Prostate gland (tissue), 2 donors: ENCODE measurements around the gene ZCCHC24. TPM values are rescaled to one million over a fixed set of nuclear protein-coding genes. Genes with fewer than 3 reads are reported as not detected.

Source experiments
- DNase-seq: peaks from one replicate; pipeline ENCODE4 v3.0.0-alpha.2; 2019; ENCODE audit warnings: low spot score
- H3K27ac ChIP-seq, 2 donors: fragments of 200-600 bp; sonication (generic); 2 replicates each; pipeline ENCODE4 v1.5.1; 2017 to 2019
- H3K27me3 ChIP-seq: fragments of 200-600 bp; sonication (generic); replicated peaks from 2 replicates; pipeline ENCODE4 v1.5.1; 2019; ENCODE audit not compliant: insufficient read depth
- H3K36me3 ChIP-seq, 2 donors: fragments of 200-600 bp; sonication (generic); 1 replicate in 1 of 2; 2 replicates in 1 of 2; pipeline versions ENCODE4 v1.5.1 to v1.8.1; 2017 to 2019
- H3K4me1 ChIP-seq: fragments of 200-600 bp; sonication (generic); replicated peaks from 2 replicates; pipeline ENCODE4 v1.5.1; 2019
- H3K4me3 ChIP-seq, 2 donors: fragments of 200-600 bp; sonication (generic); 2 replicates each; pipeline ENCODE4 v1.5.1; 2017 to 2019
- H3K9me3 ChIP-seq: fragments of 200-600 bp; sonication (generic); 2 replicates; pipeline ENCODE4 v1.5.1; 2017
- POLR2A ChIP-seq: fragments of 450-650 bp; IDR thresholded peaks from one replicate; pipeline ENCODE4 v1.6.1; 2016; ENCODE audit warnings: antibody characterized with exemption, mild to moderate bottlenecking
- POLR2AphosphoS5 ChIP-seq: sonication (generic); formaldehyde crosslinking; IDR thresholded peaks from one replicate; pipeline ENCODE4 v1.6.1; 2017; ENCODE audit warnings: antibody characterized with exemption
- WGBS: methylation state at CpG from one replicate; pipeline ENCODE4 v1.1.5; 2018; 5-methylcytosine and 5-hydroxymethylcytosine counted together
- intact Hi-C: fragments of 100-400 bp; cut with DNase I; formaldehyde crosslinking; loops from one replicate; pipeline ENCODE4 v1.14.2; 2022
- total RNA-seq, 2 donors: library from RNA; depleted of rRNA; stranded (reverse); fragments of >200 nt; gene quantifications; one replicate each; pipeline ENCODE4 v1.1.0, GENCODE V29; 2016
- TF ChIP-seq, protein P1 (sequence below), 4 experiments: fragments of 200-600 bp in 2 of 4; fragments of 450-650 bp in 2 of 4; sonication (generic) in 2 of 4; IDR thresholded peaks; 1 replicate in 3 of 4; 2 replicates in 1 of 4; pipeline ENCODE4 v1.5.1; 2016 to 2019; ENCODE audit warnings: antibody characterized with exemption in 4 of 4, mild to moderate bottlenecking in 2 of 4, moderate library complexity in 2 of 4

The ZCCHC24 gene
- total RNA-seq, 2 donors from 2014 or later: 20.8 to 51.2 TPM

DNA sequence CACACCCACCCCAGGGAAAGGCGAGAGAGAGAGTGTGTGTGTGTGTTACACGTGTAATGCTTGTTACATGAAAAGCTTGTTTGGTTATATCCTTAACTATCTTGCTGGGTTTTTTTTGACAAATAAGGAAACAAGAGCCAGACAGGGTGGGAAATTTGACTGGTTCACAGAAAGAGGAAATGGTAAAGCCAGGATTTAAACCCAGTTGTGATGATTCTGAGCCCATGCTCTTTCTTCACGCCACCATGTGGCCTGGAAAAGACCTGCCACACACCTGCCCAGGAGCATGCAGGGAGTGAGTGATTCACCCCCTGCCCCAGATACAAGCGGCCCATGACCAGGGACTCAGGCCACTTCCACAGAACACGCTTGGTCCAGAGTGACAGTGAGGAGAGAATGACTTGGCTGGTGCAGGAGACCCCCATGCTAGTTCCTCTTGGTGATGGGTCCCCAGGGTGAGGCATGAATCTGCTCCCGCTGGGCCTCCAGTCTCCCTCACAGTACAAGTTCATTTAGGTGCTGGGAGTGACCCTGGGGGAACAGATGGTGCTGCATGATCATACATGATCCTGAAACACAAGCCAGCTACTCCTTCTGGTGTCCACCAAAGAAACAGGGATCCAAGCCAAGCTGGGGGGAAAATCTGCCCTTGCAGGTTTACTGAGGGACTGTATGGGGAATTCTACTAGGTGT lies 45.9 kb upstream of the ZCCHC24 start:
- no peak for DNase-seq
- H3K4me1 ChIP-seq: no peaks in the 10 kb centered on the region
- no peaks in the 10 kb centered on the region for H3K27me3 ChIP-seq
- H3K4me3 ChIP-seq: no peak overlapping the region
- intact Hi-C loops: no loop called here
- 83% methylated on average over 6 of the region's 6 CpGs for WGBS
- H3K36me3 ChIP-seq: no peaks in the 10 kb centered on the region
- no peak overlapping the region for H3K27ac ChIP-seq
- no peaks in the 10 kb centered on the region for H3K9me3 ChIP-seq
- TF ChIP-seq POLR2AphosphoS5 (no peak), POLR2A (no peak)
- TF ChIP-seq, protein P1, sequence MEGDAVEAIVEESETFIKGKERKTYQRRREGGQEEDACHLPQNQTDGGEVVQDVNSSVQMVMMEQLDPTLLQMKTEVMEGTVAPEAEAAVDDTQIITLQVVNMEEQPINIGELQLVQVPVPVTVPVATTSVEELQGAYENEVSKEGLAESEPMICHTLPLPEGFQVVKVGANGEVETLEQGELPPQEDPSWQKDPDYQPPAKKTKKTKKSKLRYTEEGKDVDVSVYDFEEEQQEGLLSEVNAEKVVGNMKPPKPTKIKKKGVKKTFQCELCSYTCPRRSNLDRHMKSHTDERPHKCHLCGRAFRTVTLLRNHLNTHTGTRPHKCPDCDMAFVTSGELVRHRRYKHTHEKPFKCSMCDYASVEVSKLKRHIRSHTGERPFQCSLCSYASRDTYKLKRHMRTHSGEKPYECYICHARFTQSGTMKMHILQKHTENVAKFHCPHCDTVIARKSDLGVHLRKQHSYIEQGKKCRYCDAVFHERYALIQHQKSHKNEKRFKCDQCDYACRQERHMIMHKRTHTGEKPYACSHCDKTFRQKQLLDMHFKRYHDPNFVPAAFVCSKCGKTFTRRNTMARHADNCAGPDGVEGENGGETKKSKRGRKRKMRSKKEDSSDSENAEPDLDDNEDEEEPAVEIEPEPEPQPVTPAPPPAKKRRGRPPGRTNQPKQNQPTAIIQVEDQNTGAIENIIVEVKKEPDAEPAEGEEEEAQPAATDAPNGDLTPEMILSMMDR (IDR thresholded peaks at IDR 0.05): no peak

DNA sequence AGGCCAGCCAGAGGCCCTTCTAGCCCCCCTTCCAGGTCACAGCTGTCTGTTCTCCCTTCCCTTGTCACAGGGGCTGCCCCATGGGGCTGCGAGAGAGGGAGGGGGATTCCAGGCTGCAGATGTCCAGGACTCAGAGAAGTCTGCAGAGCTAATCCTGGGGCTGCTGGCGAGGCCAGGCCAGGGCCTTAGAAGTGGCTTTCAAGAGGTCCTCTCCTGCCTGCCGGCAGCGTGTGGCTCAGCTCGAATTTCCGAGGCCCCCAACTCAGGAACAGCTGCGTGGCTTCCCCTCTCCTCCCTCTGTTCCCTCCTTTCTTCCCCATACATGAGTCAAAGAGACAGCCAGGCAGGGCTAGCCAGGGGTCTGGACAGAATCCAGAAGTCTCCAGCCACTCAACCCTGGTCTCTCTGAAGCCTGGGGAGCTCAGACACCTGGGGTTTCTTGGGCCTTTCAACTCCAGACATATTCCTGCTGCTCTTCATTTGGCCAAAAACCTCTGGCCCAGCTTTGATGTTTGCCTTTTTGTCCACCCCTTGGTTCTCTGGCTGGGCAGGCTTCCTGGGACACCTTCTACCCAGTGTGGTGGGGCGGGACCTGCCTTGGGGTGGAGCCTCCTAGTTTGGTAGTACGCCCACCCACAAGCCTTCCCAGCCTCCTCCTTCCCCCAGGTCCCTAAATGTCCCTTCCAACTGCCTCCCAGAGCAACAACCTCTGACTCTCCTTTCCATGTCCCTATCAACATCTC lies 45.1 kb upstream of the ZCCHC24 start:
- Histone ChIP-seq H3K36me3 (no peaks in the 10 kb centered on the region), H3K9me3 (no peaks in the 10 kb centered on the region), H3K4me3 (no peak overlapping the region), H3K27me3 (no peaks in the 10 kb centered on the region), H3K4me1 (no peaks in the 10 kb centered on the region), H3K27ac (no peak overlapping the region)
- no peak for DNase-seq
- TF ChIP-seq, protein P1 (IDR thresholded peaks at IDR 0.05): no peak
- no peak for TF ChIP-seq POLR2AphosphoS5
- TF ChIP-seq POLR2A: no peak
- intact Hi-C loops: no loop called here
- WGBS: 54% methylated on average over 9 of the region's 9 CpGs

DNA sequence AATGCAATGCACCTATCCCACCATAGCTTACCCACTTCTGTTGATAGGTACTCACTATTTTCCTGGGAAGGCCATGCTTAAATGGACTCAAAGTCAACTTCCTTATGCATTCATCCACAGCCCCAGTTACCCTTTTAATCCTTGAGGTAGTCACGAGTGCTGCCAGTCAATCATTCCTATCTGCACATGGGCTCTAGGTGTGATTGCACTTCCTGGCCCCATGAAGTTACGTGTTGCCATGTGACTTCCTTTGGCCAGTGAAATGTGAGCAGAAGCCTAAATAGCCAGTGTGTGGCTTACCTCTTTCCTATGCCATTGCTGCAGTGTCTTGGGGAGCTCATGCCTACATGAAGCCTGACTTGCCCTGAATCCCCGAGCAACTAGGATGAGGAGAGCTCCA lies 43.4 kb upstream of the ZCCHC24 start:
- Histone ChIP-seq H3K27ac (no peak overlapping the region), H3K4me1 (no peaks in the 10 kb centered on the region), H3K27me3 (no peaks in the 10 kb centered on the region), H3K9me3 (no peaks in the 10 kb centered on the region), H3K4me3 (no peak overlapping the region), H3K36me3 (no peaks in the 10 kb centered on the region)
- 88% methylated on average over 3 of the region's 3 CpGs for WGBS
- intact Hi-C loops: loop anchor here (5.0 kb wide), 2 partner anchors 47 to 117 kb away; no protein-coding TSS in a partner anchor
- no peak for TF ChIP-seq POLR2AphosphoS5
- TF ChIP-seq, protein P1 (IDR thresholded peaks at IDR 0.05): no peak
- TF ChIP-seq POLR2A: no peak
- no peak for DNase-seq

DNA sequence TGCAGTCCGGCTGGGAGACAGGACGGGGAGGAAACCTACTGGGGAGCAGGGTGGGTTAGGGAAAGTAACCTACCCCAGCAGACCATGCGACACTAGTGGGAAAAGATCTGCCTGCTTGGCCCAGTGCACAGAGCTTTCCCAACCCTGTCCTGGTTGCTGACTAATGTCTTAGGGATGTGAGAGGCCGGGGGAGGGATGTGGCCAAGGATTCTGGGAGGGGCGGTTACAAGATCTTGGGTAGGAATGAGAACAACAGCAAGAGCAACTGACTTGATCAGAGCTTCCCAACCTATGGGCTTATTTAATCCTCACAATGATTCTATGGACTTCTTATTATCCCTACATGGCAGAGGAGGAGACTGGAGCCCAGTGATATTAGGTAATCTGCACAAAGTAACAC lies 42.9 kb upstream of the ZCCHC24 start:
- intact Hi-C loops: loop anchor here (5.0 kb wide), 2 partner anchors 46 to 116 kb away; no protein-coding TSS in a partner anchor
- no peak for TF ChIP-seq POLR2AphosphoS5
- no peak for TF ChIP-seq POLR2A
- TF ChIP-seq, protein P1 (IDR thresholded peaks at IDR 0.05): no peak
- Histone ChIP-seq H3K9me3 (no peaks in the 10 kb centered on the region), H3K27ac (peak overlapping the region in 1 of 2 donors; percentile 42), H3K27me3 (no peaks in the 10 kb centered on the region), H3K36me3 (no peaks in the 10 kb centered on the region), H3K4me3 (no peak overlapping the region), H3K4me1 (no peaks in the 10 kb centered on the region)
- WGBS: 66% methylated on average over 5 of the region's 5 CpGs
- DNase-seq: no peak
